GM23248 (cell line): ENCODE results near the gene HS6ST1. TPM values are rescaled to one million over a fixed set of nuclear protein-coding genes. Genes with fewer than 3 reads are reported as not detected.
A peak's percentile ranks its signal among the peaks of the same experiment; 100 is the strongest.

Experiments
- DNase-seq: peaks from one replicate; pipeline ENCODE4 v3.0.0-alpha.2; 2015
- H2AFZ ChIP-seq: fragments of 200-600 bp; sonication (generic); 2 replicates; pipeline ENCODE4 v1.6.1; 2016; ENCODE audit warnings: antibody characterized with exemption
- H3F3A ChIP-seq: fragments of 200-600 bp; sonication (generic); 2 replicates; pipeline ENCODE4 v1.6.1; 2016; ENCODE audit warnings: mild to moderate bottlenecking, antibody characterized with exemption, mixed run types; ENCODE audit not compliant: insufficient read depth
- H3K27ac ChIP-seq: fragments of 200-600 bp; sonication (generic); 2 replicates; pipeline ENCODE4 v1.5.1; 2016; ENCODE audit warnings: mild to moderate bottlenecking
- H3K27me3 ChIP-seq: fragments of 200-600 bp; sonication (generic); replicated peaks from 2 replicates; pipeline ENCODE4 v1.6.1; 2016; ENCODE audit warnings: mild to moderate bottlenecking; ENCODE audit not compliant: insufficient read depth
- H3K36me3 ChIP-seq: fragments of 200-600 bp; sonication (generic); 2 replicates; pipeline ENCODE4 v1.6.1; 2016; ENCODE audit warnings: low read depth, mild to moderate bottlenecking
- H3K4me1 ChIP-seq: fragments of 200-600 bp; sonication (generic); 2 replicates; pipeline ENCODE4 v1.6.1; 2016; ENCODE audit warnings: mild to moderate bottlenecking; ENCODE audit not compliant: insufficient read depth
- H3K4me2 ChIP-seq: fragments of 200-600 bp; sonication (generic); one replicate; pipeline ENCODE4 v1.6.1; 2016; ENCODE audit warnings: mild to moderate bottlenecking; ENCODE audit not compliant: unreplicated experiment
- H3K4me3 ChIP-seq: fragments of 200-600 bp; sonication (generic); 2 replicates; pipeline ENCODE4 v1.5.1; 2016; ENCODE audit warnings: mild to moderate bottlenecking
- H3K79me2 ChIP-seq: fragments of 200-600 bp; sonication (generic); 2 replicates; pipeline ENCODE4 v1.6.1; 2016; ENCODE audit warnings: mild to moderate bottlenecking; ENCODE audit not compliant: insufficient read depth
- H3K9ac ChIP-seq: fragments of 200-600 bp; sonication (generic); 2 replicates; pipeline ENCODE4 v1.6.1; 2016; ENCODE audit warnings: mild to moderate bottlenecking
- H3K9me2 ChIP-seq: fragments of 200-600 bp; sonication (generic); 2 replicates; pipeline ENCODE4 v1.6.1; 2016; ENCODE audit warnings: mixed run types, mild to moderate bottlenecking, moderate library complexity; ENCODE audit not compliant: insufficient read depth
- H3K9me3 ChIP-seq: fragments of 200-600 bp; sonication (generic); one replicate; pipeline ENCODE4 v1.6.1; 2017; ENCODE audit warnings: low read depth
- H4K20me1 ChIP-seq: fragments of 200-600 bp; sonication (generic); 2 replicates; pipeline ENCODE4 v1.6.0; 2016; ENCODE audit not compliant: insufficient read depth
- EZH2 ChIP-seq: fragments of 200-600 bp; sonication (generic); IDR thresholded peaks from 2 replicates; pipeline ENCODE4 v1.6.1; 2018; ENCODE audit warnings: antibody characterized with exemption, mild to moderate bottlenecking; ENCODE audit not compliant: insufficient read depth, poor library complexity, severe bottlenecking
- EZH2phosphoT487 ChIP-seq: fragments of 200-600 bp; sonication (generic); IDR thresholded peaks from 2 replicates; pipeline ENCODE4 v1.6.1; 2018; ENCODE audit warnings: antibody characterized with exemption, moderate library complexity, mild to moderate bottlenecking, low read depth; ENCODE audit not compliant: insufficient read depth
- WGBS, 2 experiments: methylation state at CpG; one replicate each; pipeline ENCODE4 v1.1.6; 2015 to 2017; ENCODE audit warnings: low lambda C conversion rate in 2 of 2, low coverage in 1 of 2; ENCODE audit errors: missing lambda C conversion rate in 2 of 2; 5-methylcytosine and 5-hydroxymethylcytosine counted together
- in situ Hi-C: fragments of 300-500 bp; cut with MboI; formaldehyde crosslinking; loops from 2 replicates; pipeline ENCODE4 v1.15.0; 2020
- polyA plus RNA-seq: library from polyadenylated mRNA; unstranded; fragments of >200 nt; fragmentation: Nextera tagmentation; extraction: Ambion mirVana; gene quantifications from 2 replicates; pipeline ENCODE4 v1.2.1, GENCODE V29; 2016
- total RNA-seq: library from RNA; depleted of rRNA; stranded (reverse); fragments of >200 nt; shearing (Covaris generic); gene quantifications from 2 replicates; pipeline ENCODE4 v1.2.3, GENCODE V29; 2014

The HS6ST1 gene
- total and polyA plus RNA-seq, 2 experiments from 2014 or later, result 3.3 to 27.3 TPM

DNA sequence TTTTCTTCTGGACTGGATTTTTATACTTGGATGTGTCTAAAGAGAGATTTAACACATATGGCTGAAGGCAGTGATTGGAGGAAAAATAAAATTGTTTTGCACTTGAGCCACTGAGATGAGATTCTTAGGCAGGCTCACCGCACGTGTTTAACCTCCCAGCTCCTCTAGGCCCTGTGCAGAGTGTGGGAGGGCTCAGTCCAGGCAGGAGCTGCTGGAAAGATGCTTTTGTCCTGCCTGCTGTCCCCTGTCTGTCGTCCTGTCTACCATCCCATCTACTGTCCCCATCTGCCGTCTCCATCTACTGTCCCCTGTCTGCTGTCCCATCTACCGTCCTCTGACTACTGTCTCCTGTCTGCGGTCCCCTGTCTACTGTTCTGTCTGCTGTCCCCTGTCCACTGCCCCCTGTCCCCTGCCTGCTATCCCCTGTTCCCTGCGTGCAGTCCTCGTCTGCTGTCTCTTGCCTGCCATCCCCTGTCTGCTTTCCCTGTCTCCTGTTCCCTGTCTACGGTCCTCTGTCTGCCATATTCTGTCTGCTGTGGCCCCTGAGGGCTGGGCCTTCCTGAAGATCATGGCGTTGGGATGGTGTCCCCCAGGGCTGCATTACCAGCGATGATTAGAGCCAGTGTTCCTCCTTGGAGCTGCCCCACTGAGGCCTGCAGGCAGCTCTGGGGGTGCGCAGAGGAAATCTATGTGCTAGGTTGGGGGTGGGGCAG, 43.7 kb upstream of the HS6ST1 start:
- peaks cover 30% of the 10 kb centered on the region for H3K4me1 ChIP-seq
- peak overlapping the region; percentile 40; the same call in 1 of the 2 replicates for H2AFZ ChIP-seq
- no peaks in the 10 kb centered on the region for H3K9me3 ChIP-seq
- no peaks in the 10 kb centered on the region for H3F3A ChIP-seq
- no peaks in the 10 kb centered on the region for H4K20me1 ChIP-seq
- TF ChIP-seq EZH2 (no peak), EZH2phosphoT487 (no peak)
- H3K9ac ChIP-seq, result peak overlapping the region; percentile 46; the same call in 1 of the 2 replicates
- no peaks in the 10 kb centered on the region for H3K9me2 ChIP-seq
- peak overlapping the region; percentile 17 for H3K4me2 ChIP-seq
- H3K4me3 ChIP-seq, result no peak overlapping the region
- H3K27me3 ChIP-seq, result no peaks in the 10 kb centered on the region
- H3K27ac ChIP-seq, result peak overlapping the region; percentile 36
- H3K79me2 ChIP-seq, result no peaks in the 10 kb centered on the region
- 82 to 85% methylated on average over 12 of the region's 12 CpGs for WGBS, 2 experiments
- in situ Hi-C loops, result no loop called here
- no peak for DNase-seq
- H3K36me3 ChIP-seq, result no peaks in the 10 kb centered on the region

DNA sequence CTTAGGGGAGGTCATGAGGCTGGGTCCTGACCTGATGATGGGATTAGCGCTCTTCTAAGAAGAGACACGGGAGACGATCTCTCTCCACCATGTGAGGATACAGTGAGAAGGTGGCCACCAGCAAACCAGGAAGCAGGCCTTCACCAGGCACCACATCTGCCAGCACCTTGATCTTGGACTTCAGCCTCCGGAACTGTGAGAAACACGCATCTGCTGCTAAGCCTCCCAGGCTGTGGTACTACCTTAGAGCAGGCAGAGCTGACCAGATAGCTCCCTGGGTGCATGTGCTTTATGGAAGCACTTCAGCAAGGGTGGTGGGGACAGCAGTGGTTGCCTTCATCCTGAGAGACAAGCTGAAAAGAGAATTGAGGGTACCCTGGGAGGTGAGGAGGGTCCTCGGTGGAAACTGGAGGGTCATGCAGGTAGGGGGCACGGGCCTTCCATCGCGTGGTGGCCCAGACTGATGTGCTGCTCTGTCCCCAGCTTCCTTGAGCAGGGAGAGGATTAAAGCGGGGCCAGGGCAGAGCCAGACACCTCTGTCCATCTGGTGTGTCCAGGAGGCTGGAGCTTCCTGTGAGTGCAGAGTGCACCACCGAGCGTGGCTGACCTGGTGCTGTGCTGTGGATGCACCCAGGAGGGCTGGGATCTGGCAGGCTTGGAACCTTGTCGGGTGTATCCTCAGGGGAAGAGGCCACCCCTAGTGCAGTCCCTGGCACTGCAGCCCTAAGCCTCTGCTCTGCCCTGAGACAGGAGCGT, 42.9 kb upstream of the HS6ST1 start:
- no peaks in the 10 kb centered on the region for H3K36me3 ChIP-seq
- DNase-seq, result no peak
- H3K9me2 ChIP-seq, result no peaks in the 10 kb centered on the region
- in situ Hi-C loops, result no loop called here
- H3K27me3 ChIP-seq, result no peaks in the 10 kb centered on the region
- no peaks in the 10 kb centered on the region for H4K20me1 ChIP-seq
- no peak overlapping the region for H3K9ac ChIP-seq
- H3K27ac ChIP-seq, result no peak overlapping the region
- H3K4me1 ChIP-seq, result peaks cover 30% of the 10 kb centered on the region
- 94 to 95% methylated on average over 12 to 14 of the region's 14 CpGs for whole genome bisulfite sequencing, 2 experiments
- no peak overlapping the region for H3K4me2 ChIP-seq
- H2AFZ ChIP-seq, result no peak overlapping the region
- H3K79me2 ChIP-seq, result no peaks in the 10 kb centered on the region
- no peak for TF ChIP-seq EZH2phosphoT487
- no peak for TF ChIP-seq EZH2
- no peaks in the 10 kb centered on the region for H3K9me3 ChIP-seq
- no peaks in the 10 kb centered on the region for H3F3A ChIP-seq
- no peak overlapping the region for H3K4me3 ChIP-seq

DNA sequence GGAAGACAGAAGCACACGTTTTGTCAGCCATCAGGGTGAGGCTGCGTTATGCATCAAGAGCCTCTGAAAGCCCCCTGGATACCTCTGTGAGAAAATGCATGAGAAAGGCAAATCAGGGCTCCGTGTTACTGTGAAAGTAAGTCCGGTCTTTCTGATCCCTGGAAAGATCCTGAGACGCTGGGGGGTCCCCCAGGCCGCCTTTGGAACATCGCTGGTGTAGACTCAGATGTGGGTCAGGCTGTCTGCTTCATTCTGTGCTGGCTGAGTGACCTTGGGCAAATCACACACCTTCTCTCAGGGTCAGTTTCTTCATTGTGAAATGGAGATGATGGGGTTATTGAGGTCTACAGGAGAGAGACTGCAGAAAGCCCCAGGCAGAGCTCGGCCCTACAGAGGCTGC, 42.0 kb upstream of the HS6ST1 start:
- Histone ChIP-seq H3F3A (peaks cover 8% of the 10 kb centered on the region; the same call in 1 of the 2 replicates), H2AFZ (no peak overlapping the region), H3K4me2 (no peak overlapping the region), H3K4me3 (no peak overlapping the region), H3K9me2 (no peaks in the 10 kb centered on the region), H3K9me3 (no peaks in the 10 kb centered on the region), H3K27me3 (no peaks in the 10 kb centered on the region), H3K4me1 (peaks cover 27% of the 10 kb centered on the region), H4K20me1 (no peaks in the 10 kb centered on the region), H3K36me3 (no peaks in the 10 kb centered on the region), H3K27ac (no peak overlapping the region), H3K9ac (no peak overlapping the region), H3K79me2 (no peaks in the 10 kb centered on the region)
- DNase-seq, result no peak
- 96% methylated on average over 8 of the region's 8 CpGs for WGBS, 2 experiments
- TF ChIP-seq EZH2phosphoT487 (no peak), EZH2 (no peak)
- in situ Hi-C loops, result no loop called here

- no peaks in the 10 kb centered on the region for H3K9me3 ChIP-seq
- no peaks in the 10 kb centered on the region for H3K36me3 ChIP-seq
- in situ Hi-C loops, result no loop called here
- peaks cover 19% of the 10 kb centered on the region for H3K4me1 ChIP-seq
- no peak for DNase-seq
- H3K9ac ChIP-seq, result no peak overlapping the region
- no peaks in the 10 kb centered on the region for H3K79me2 ChIP-seq
- H3K4me3 ChIP-seq, result no peak overlapping the region
- 90 to 93% methylated on average over 11 of the region's 11 CpGs for WGBS, 2 experiments
- no peak overlapping the region for H3K27ac ChIP-seq
- peaks cover 11% of the 10 kb centered on the region for H3F3A ChIP-seq
- H3K4me2 ChIP-seq, result no peak overlapping the region
- no peak for TF ChIP-seq EZH2phosphoT487
- TF ChIP-seq EZH2, result no peak
- H2AFZ ChIP-seq, result no peak overlapping the region
- H3K9me2 ChIP-seq, result no peaks in the 10 kb centered on the region
- no peaks in the 10 kb centered on the region for H4K20me1 ChIP-seq
- H3K27me3 ChIP-seq, result no peaks in the 10 kb centered on the region
These were observed 41.2 kb upstream of the HS6ST1 start for GRCh38 chr2:128359841-128360240.
